ENCODE data around the gene TRERF1.
A peak's percentile ranks its signal among the peaks of the same experiment; 100 is the strongest.

The TRERF1 gene

GRCh38 chr6:42402184-42402583, 49.5 kb downstream of the TRERF1 start:
- peak overlapping the region; percentile 49 for H3K4me3 Mint-ChIP-seq
- H3K9me3 Mint-ChIP-seq = no peaks in the 10 kb centered on the region
- peaks cover 25% of the 10 kb centered on the region for H3K36me3 Mint-ChIP-seq (ENCODE audit: low read depth)
- H3K4me1 Mint-ChIP-seq (ENCODE audit: low read depth) = peaks cover 55% of the 10 kb centered on the region
- DNase-seq (ENCODE audit: low spot score) = peak; percentile 70
- peak overlapping the region; percentile 70 for H3K27ac Mint-ChIP-seq
- H3K27me3 Mint-ChIP-seq (ENCODE audit: low read depth) = no peaks in the 10 kb centered on the region

DNA sequence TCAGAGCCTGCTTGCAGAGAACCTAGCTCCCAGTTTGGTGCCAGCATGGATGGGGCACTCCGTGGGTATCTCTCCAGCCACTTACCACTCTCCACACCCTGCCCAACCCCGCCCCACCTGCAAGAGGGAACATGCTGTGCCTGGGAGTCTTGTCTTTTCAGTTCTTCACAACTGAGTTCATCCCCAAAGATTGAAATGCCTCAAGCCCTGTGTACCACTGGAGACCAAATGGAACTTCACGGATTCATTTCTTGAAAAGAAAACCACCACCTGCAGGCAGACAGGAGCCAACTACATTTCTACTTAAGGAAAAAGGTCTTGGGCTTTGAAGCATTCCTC, 50.1 kb downstream of the TRERF1 start:
- peaks cover 25% of the 10 kb centered on the region for H3K36me3 Mint-ChIP-seq (ENCODE audit: low read depth)
- peaks cover 50% of the 10 kb centered on the region for H3K4me1 Mint-ChIP-seq (ENCODE audit: low read depth)
- H3K27ac Mint-ChIP-seq = no peak overlapping the region
- no peaks in the 10 kb centered on the region for H3K9me3 Mint-ChIP-seq
- no peaks in the 10 kb centered on the region for H3K27me3 Mint-ChIP-seq (ENCODE audit: low read depth)
- no peak for DNase-seq (ENCODE audit: low spot score)
- H3K4me3 Mint-ChIP-seq = no peak overlapping the region

- Mint-ChIP-seq H3K9me3 (no peaks in the 10 kb centered on the region), H3K36me3 (ENCODE audit: low read depth) (peaks cover 20% of the 10 kb centered on the region), H3K27me3 (ENCODE audit: low read depth) (no peaks in the 10 kb centered on the region), H3K4me1 (ENCODE audit: low read depth) (peaks cover 45% of the 10 kb centered on the region), H3K4me3 (no peak overlapping the region), H3K27ac (no peak overlapping the region)
- DNase-seq (ENCODE audit: low spot score) = no peak
Measured at GRCh38 chr6:42400886-42401612, 50.7 kb downstream of the TRERF1 start.

- no peaks in the 10 kb centered on the region for H3K27me3 Mint-ChIP-seq (ENCODE audit: low read depth)
- H3K36me3 Mint-ChIP-seq (ENCODE audit: low read depth) = peaks cover 20% of the 10 kb centered on the region
- H3K9me3 Mint-ChIP-seq = no peaks in the 10 kb centered on the region
- H3K4me3 Mint-ChIP-seq = no peak overlapping the region
- H3K4me1 Mint-ChIP-seq (ENCODE audit: low read depth) = peaks cover 48% of the 10 kb centered on the region
- H3K27ac Mint-ChIP-seq = no peak overlapping the region
- DNase-seq (ENCODE audit: low spot score) = no peak
Measured at GRCh38 chr6:42400061-42400760, 51.5 kb downstream of the TRERF1 start.

- DNase-seq (ENCODE audit: low spot score) = no peak
- Mint-ChIP-seq H3K4me3 (no peak overlapping the region), H3K9me3 (no peaks in the 10 kb centered on the region), H3K27me3 (ENCODE audit: low read depth) (no peaks in the 10 kb centered on the region), H3K4me1 (ENCODE audit: low read depth) (peaks cover 39% of the 10 kb centered on the region), H3K27ac (no peak overlapping the region), H3K36me3 (ENCODE audit: low read depth) (peaks cover 16% of the 10 kb centered on the region)
Measured at GRCh38 chr6:42396720-42397119, 55.0 kb downstream of the TRERF1 start.

- peaks cover 14% of the 10 kb centered on the region for H3K36me3 Mint-ChIP-seq (ENCODE audit: low read depth)
- H3K9me3 Mint-ChIP-seq = no peaks in the 10 kb centered on the region
- no peak overlapping the region for H3K4me3 Mint-ChIP-seq
- no peak overlapping the region for H3K27ac Mint-ChIP-seq
- DNase-seq (ENCODE audit: low spot score) = no peak
- H3K4me1 Mint-ChIP-seq (ENCODE audit: low read depth) = peaks cover 46% of the 10 kb centered on the region
- H3K27me3 Mint-ChIP-seq (ENCODE audit: low read depth) = no peaks in the 10 kb centered on the region
Measured at GRCh38 chr6:42394881-42395620, 56.7 kb downstream of the TRERF1 start.

- DNase-seq (ENCODE audit: low spot score) = no peak
- peaks cover 53% of the 10 kb centered on the region for H3K4me1 Mint-ChIP-seq (ENCODE audit: low read depth)
- H3K4me3 Mint-ChIP-seq = no peak overlapping the region
- H3K9me3 Mint-ChIP-seq = no peaks in the 10 kb centered on the region
- H3K27me3 Mint-ChIP-seq (ENCODE audit: low read depth) = no peaks in the 10 kb centered on the region
- H3K27ac Mint-ChIP-seq = peak overlapping the region; percentile 37
- H3K36me3 Mint-ChIP-seq (ENCODE audit: low read depth) = peaks cover 13% of the 10 kb centered on the region
Measured at GRCh38 chr6:42394151-42394550, 57.6 kb downstream of the TRERF1 start.

DNA sequence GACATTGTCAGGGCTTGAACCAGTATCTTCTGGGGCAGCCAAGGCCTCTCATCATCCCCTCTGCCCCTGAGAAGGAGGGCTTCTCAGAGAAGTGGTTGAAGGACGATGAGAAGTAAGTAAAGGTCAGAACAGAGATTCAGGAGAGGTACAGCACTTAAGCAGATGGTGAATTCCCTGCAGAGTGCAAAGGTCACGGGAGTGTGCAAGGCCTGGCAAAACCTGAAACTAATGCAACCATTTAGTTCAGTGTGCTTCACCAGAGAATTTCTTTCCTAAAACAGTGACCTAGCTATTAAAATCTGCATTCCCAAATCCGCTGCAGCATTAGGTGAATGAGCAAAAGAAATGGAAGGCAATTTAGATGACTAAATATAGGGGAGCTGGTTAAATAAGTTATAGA, 58.4 kb downstream of the TRERF1 start:
- peaks cover 8% of the 10 kb centered on the region for H3K36me3 Mint-ChIP-seq (ENCODE audit: low read depth)
- no peak overlapping the region for H3K4me3 Mint-ChIP-seq
- no peak for DNase-seq (ENCODE audit: low spot score)
- peaks cover 58% of the 10 kb centered on the region for H3K4me1 Mint-ChIP-seq (ENCODE audit: low read depth)
- no peaks in the 10 kb centered on the region for H3K27me3 Mint-ChIP-seq (ENCODE audit: low read depth)
- no peak overlapping the region for H3K27ac Mint-ChIP-seq
- no peaks in the 10 kb centered on the region for H3K9me3 Mint-ChIP-seq

DNA sequence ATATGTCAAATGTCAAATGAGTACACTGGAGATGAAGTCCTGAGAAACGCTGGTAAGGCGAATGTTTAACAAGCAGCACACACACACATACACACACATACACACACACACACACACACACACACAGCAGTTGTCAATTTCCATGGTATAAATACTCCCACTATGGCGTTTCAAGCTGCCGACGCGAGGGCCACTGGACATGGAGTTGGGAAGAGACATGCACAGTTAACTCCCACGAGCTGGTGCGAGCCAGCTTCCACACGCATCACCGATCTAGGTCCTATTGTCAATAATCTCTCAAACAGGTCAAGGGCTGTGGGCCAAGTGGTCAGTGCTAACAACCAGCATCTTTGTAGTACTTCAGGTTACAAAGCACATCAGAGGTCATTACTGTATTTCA, 58.9 kb downstream of the TRERF1 start:
- H3K27ac Mint-ChIP-seq = no peak overlapping the region
- peaks cover 8% of the 10 kb centered on the region for H3K36me3 Mint-ChIP-seq (ENCODE audit: low read depth)
- H3K4me3 Mint-ChIP-seq = no peak overlapping the region
- no peaks in the 10 kb centered on the region for H3K27me3 Mint-ChIP-seq (ENCODE audit: low read depth)
- no peak for DNase-seq (ENCODE audit: low spot score)
- no peaks in the 10 kb centered on the region for H3K9me3 Mint-ChIP-seq
- peaks cover 62% of the 10 kb centered on the region for H3K4me1 Mint-ChIP-seq (ENCODE audit: low read depth)

GRCh38 chr6:42391441-42391840, 60.3 kb downstream of the TRERF1 start:
- Mint-ChIP-seq H3K27me3 (ENCODE audit: low read depth) (no peaks in the 10 kb centered on the region), H3K9me3 (no peaks in the 10 kb centered on the region), H3K27ac (peak overlapping the region; percentile 96), H3K4me3 (peak overlapping the region; percentile 79), H3K4me1 (ENCODE audit: low read depth) (peaks cover 71% of the 10 kb centered on the region), H3K36me3 (ENCODE audit: low read depth) (peaks cover 8% of the 10 kb centered on the region)
- no peak for DNase-seq (ENCODE audit: low spot score)

GRCh38 chr6:42390228-42390934, 61.3 kb downstream of the TRERF1 start:
- H3K4me3 Mint-ChIP-seq = peak overlapping the region; percentile 79
- peaks cover 10% of the 10 kb centered on the region for H3K36me3 Mint-ChIP-seq (ENCODE audit: low read depth)
- peaks cover 76% of the 10 kb centered on the region for H3K4me1 Mint-ChIP-seq (ENCODE audit: low read depth)
- H3K27me3 Mint-ChIP-seq (ENCODE audit: low read depth) = no peaks in the 10 kb centered on the region
- H3K9me3 Mint-ChIP-seq = no peaks in the 10 kb centered on the region
- peak overlapping the region; percentile 96 for H3K27ac Mint-ChIP-seq
- peak; percentile 83 for DNase-seq (ENCODE audit: low spot score)

DNA sequence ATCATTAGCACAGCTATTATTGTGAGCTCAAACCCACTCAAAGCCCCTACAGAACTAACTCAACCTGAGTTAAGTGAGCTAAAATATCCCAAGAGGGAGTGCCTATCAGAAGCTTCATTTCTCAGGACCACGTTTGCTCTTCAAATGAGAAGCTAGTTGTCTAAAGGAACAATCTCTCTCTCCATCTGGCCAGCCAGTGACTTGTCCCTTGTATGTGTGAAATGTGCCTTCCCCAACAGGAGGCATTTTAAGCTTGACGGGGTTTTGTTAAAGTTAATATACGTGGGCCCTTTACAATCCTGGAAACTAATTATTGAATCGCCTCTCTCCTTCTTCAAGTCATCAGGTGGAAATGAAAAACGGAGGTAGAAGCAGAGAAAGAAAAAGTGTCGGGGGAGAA, 62.0 kb downstream of the TRERF1 start:
- peaks cover 10% of the 10 kb centered on the region for H3K36me3 Mint-ChIP-seq (ENCODE audit: low read depth)
- H3K27me3 Mint-ChIP-seq (ENCODE audit: low read depth) = no peaks in the 10 kb centered on the region
- H3K27ac Mint-ChIP-seq = peak overlapping the region; percentile 96
- DNase-seq (ENCODE audit: low spot score) = no peak
- H3K9me3 Mint-ChIP-seq = no peaks in the 10 kb centered on the region
- peak overlapping the region; percentile 79 for H3K4me3 Mint-ChIP-seq
- peaks cover 73% of the 10 kb centered on the region for H3K4me1 Mint-ChIP-seq (ENCODE audit: low read depth)

DNA sequence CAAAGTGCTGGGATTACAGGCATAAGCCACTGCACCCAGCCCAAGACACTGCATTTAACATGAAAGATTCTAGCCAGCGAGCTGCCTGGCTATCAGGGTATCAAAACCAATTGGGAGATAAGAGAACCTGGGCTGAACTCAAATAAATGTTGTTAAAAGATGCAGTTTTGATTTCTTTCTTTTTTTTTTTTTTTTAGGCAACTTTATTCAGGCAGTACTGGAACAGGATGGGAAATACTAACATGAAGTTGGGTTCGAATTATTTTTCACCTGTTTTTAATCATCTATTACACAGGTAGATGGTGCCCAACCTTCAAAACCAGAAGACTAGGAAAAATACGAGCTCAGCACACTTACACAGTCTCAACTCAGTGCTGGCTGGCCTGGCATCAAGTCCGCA, 63.7 kb downstream of the TRERF1 start:
- H3K9me3 Mint-ChIP-seq = no peaks in the 10 kb centered on the region
- H3K36me3 Mint-ChIP-seq (ENCODE audit: low read depth) = peaks cover 11% of the 10 kb centered on the region
- DNase-seq (ENCODE audit: low spot score) = no peak
- H3K4me1 Mint-ChIP-seq (ENCODE audit: low read depth) = peaks cover 76% of the 10 kb centered on the region
- peak overlapping the region; percentile 14 for H3K4me3 Mint-ChIP-seq
- peak overlapping the region; percentile 58 for H3K27ac Mint-ChIP-seq
- no peaks in the 10 kb centered on the region for H3K27me3 Mint-ChIP-seq (ENCODE audit: low read depth)

- peak overlapping the region; percentile 38 for H3K4me3 Mint-ChIP-seq
- peaks cover 76% of the 10 kb centered on the region for H3K4me1 Mint-ChIP-seq (ENCODE audit: low read depth)
- peak overlapping the region; percentile 49 for H3K27ac Mint-ChIP-seq
- H3K27me3 Mint-ChIP-seq (ENCODE audit: low read depth) = no peaks in the 10 kb centered on the region
- no peaks in the 10 kb centered on the region for H3K9me3 Mint-ChIP-seq
- no peak for DNase-seq (ENCODE audit: low spot score)
- H3K36me3 Mint-ChIP-seq (ENCODE audit: low read depth) = peaks cover 9% of the 10 kb centered on the region
Measured at GRCh38 chr6:42387336-42387735, 64.4 kb downstream of the TRERF1 start.

Data from T-helper 2 cell treated with Interferon-gamma antibody and Interleukin-4, amounts not matched to agents 5 μg/mL and 100 μg/mL, for 36 hours (primary cell).